ENCODE data around the gene EIF1. TPM values are rescaled to one million over a fixed set of nuclear protein-coding genes. Genes with fewer than 3 reads are reported as not detected.
"Not testable (repeated sequence)": the region's sequence is repeated elsewhere in the genome, so short reads cannot be mapped to it uniquely, and the experiment has no call there.

Gene EIF1
- total RNA-seq, 4 donors from 2014 or later, result 211 to 299 (median 249) TPM

GRCh38 chr17:41695134-41695661 lies 6.5 kb downstream of the EIF1 start:
- no peak overlapping the region for H3K4me3 ChIP-seq (ENCODE audit: low read depth, poor library complexity, severe bottlenecking)
- intact Hi-C loops (cut with DNase I; ENCODE audit: low total_unique reads), result no loop called here
- no peak for TF ChIP-seq CTCF (IDR thresholded peaks at IDR 0.05)
- no peak for TF ChIP-seq POLR2A (IDR thresholded peaks at IDR 0.05)
- WGBS, 2 donors, result 76 to 80% methylated on average over 7 of the region's 7 CpGs
- no peak for DNase-seq (ENCODE audit: low spot score in 2 of 2)

- intact Hi-C loops (cut with DNase I; ENCODE audit: low total_unique reads), result no loop called here
- TF ChIP-seq POLR2A (IDR thresholded peaks at IDR 0.05), result no peak
- TF ChIP-seq CTCF (IDR thresholded peaks at IDR 0.05), result no peak
- no peak for DNase-seq (ENCODE audit: low spot score in 2 of 2)
- WGBS, 2 donors, result 49 to 61% methylated on average over 11 of the region's 11 CpGs
- H3K4me3 ChIP-seq (ENCODE audit: low read depth, poor library complexity, severe bottlenecking), result no peak overlapping the region
Observed at GRCh38 chr17:41695954-41696757, 7.5 kb downstream of the EIF1 start.

- peak; percentile 89 to 94 for DNase-seq (ENCODE audit: low spot score in 2 of 2)
- no peak overlapping the region for H3K4me3 ChIP-seq (ENCODE audit: low read depth, poor library complexity, severe bottlenecking)
- intact Hi-C loops (cut with DNase I; ENCODE audit: low total_unique reads), result no loop called here
- 27 to 41% methylated on average over 6 of the region's 6 CpGs for WGBS, 2 donors
- TF ChIP-seq CTCF (IDR thresholded peaks at IDR 0.05) (no peak), POLR2A (IDR thresholded peaks at IDR 0.05) (no peak)
Observed at GRCh38 chr17:41697122-41697962, 8.7 kb downstream of the EIF1 start.

- WGBS, 2 donors, result 87 to 92% methylated on average over 3 of the region's 3 CpGs
- DNase-seq (ENCODE audit: low spot score in 2 of 2); H3K4me3 ChIP-seq (ENCODE audit: low read depth, poor library complexity, severe bottlenecking); intact Hi-C loops (cut with DNase I; ENCODE audit: low total_unique reads): not testable (repeated sequence)
Observed at GRCh38 chr17:41700843-41701242, 12.2 kb downstream of the EIF1 start.

GRCh38 chr17:41702712-41703111 lies 14.0 kb downstream of the EIF1 start:
- TF ChIP-seq POLR2A (IDR thresholded peaks at IDR 0.05) (no peak), CTCF (IDR thresholded peaks at IDR 0.05) (no peak)
- intact Hi-C loops (cut with DNase I; ENCODE audit: low total_unique reads), result no loop called here
- H3K4me3 ChIP-seq (ENCODE audit: low read depth, poor library complexity, severe bottlenecking), result no peak overlapping the region
- no peak for DNase-seq (ENCODE audit: low spot score in 2 of 2)
- WGBS, 2 donors, result 89% methylated on average over 8 of the region's 8 CpGs

Measured in lower leg skin (tissue), 4 donors.